ENCODE results near the gene CTSH.

GRCh38 chr15:78985859-78986475 lies 41.1 kb upstream of the CTSH start:
- TF ChIP-seq NR3C1 (CRISPR knock-in tag; conservative IDR thresholded peaks at IDR 0.05; ENCODE audit: low read depth) = no peak
- no peak for TF ChIP-seq ATF2 (CRISPR knock-in tag; IDR thresholded peaks at IDR 0.05; ENCODE audit: borderline replicate concordance, low read depth)
- no peak for TF ChIP-seq ATF3 (CRISPR knock-in tag; conservative IDR thresholded peaks at IDR 0.05)
- no peak for TF ChIP-seq IRF2 (CRISPR knock-in tag; IDR thresholded peaks at IDR 0.05; ENCODE audit: borderline replicate concordance, low read depth)
- TF ChIP-seq, protein P1, sequence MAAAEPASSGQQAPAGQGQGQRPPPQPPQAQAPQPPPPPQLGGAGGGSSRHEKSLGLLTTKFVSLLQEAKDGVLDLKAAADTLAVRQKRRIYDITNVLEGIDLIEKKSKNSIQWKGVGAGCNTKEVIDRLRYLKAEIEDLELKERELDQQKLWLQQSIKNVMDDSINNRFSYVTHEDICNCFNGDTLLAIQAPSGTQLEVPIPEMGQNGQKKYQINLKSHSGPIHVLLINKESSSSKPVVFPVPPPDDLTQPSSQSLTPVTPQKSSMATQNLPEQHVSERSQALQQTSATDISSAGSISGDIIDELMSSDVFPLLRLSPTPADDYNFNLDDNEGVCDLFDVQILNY (CRISPR knock-in tag; IDR thresholded peaks at IDR 0.05) = no peak
- TF ChIP-seq ZNF232 (CRISPR knock-in tag; IDR thresholded peaks at IDR 0.05) = no peak
- TF ChIP-seq, protein P2, sequence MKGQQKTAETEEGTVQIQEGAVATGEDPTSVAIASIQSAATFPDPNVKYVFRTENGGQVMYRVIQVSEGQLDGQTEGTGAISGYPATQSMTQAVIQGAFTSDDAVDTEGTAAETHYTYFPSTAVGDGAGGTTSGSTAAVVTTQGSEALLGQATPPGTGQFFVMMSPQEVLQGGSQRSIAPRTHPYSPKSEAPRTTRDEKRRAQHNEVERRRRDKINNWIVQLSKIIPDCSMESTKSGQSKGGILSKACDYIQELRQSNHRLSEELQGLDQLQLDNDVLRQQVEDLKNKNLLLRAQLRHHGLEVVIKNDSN (CRISPR knock-in tag; IDR thresholded peaks at IDR 0.05) = no peak
- TF ChIP-seq MAX (CRISPR knock-in tag; IDR thresholded peaks at IDR 0.05) = no peak
